BLaER1 (cell line): ENCODE results near the gene C10orf53.

Source experiments
- H3K27ac ChIP-seq: shearing (Covaris generic); formaldehyde crosslinking; 2 replicates; pipeline ENCODE4 v1.8.1; 2022
- H3K27me3 ChIP-seq: shearing (Covaris generic); formaldehyde crosslinking; 2 replicates; pipeline ENCODE4 v1.8.1; 2022
- H3K36me3 ChIP-seq: shearing (Covaris generic); formaldehyde crosslinking; 2 replicates; pipeline ENCODE4 v1.8.1; 2022
- H3K4me1 ChIP-seq: shearing (Covaris generic); formaldehyde crosslinking; 2 replicates; pipeline ENCODE4 v1.8.1; 2022
- H3K4me2 ChIP-seq: shearing (Covaris generic); formaldehyde crosslinking; 2 replicates; pipeline ENCODE4 v1.8.1; 2022
- H3K4me3 ChIP-seq: shearing (Covaris generic); formaldehyde crosslinking; 2 replicates; pipeline ENCODE4 v1.8.1; 2022
- H3K9ac ChIP-seq: shearing (Covaris generic); formaldehyde crosslinking; 2 replicates; pipeline ENCODE4 v1.8.1; 2022
- H3K9me3 ChIP-seq: shearing (Covaris generic); formaldehyde crosslinking; 2 replicates; pipeline ENCODE4 v1.8.1; 2022
- H4K20me1 ChIP-seq: shearing (Covaris generic); formaldehyde crosslinking; 2 replicates; pipeline ENCODE4 v1.8.1; 2022
- Cebpa-rat ChIP-seq: shearing (Covaris generic); IDR thresholded peaks from 2 replicates; pipeline ENCODE4 v1.8.1; 2022

The C10orf53 gene

GRCh38 chr10:49742683-49743463 lies 63.4 kb downstream of the C10orf53 start:
- peaks cover 8% of the 10 kb centered on the region for H3K4me1 ChIP-seq
- no peak overlapping the region for H3K27ac ChIP-seq
- no peak overlapping the region for H3K4me2 ChIP-seq
- no peak overlapping the region for H3K4me3 ChIP-seq
- no peak for TF ChIP-seq Cebpa-rat
- H3K9ac ChIP-seq = no peak overlapping the region
- H4K20me1 ChIP-seq = no peaks in the 10 kb centered on the region
- no peaks in the 10 kb centered on the region for H3K27me3 ChIP-seq
- H3K36me3 ChIP-seq = no peaks in the 10 kb centered on the region
- no peaks in the 10 kb centered on the region for H3K9me3 ChIP-seq

- Histone ChIP-seq H3K9me3 (no peaks in the 10 kb centered on the region), H3K27me3 (no peaks in the 10 kb centered on the region), H3K4me1 (peaks cover 8% of the 10 kb centered on the region), H4K20me1 (no peaks in the 10 kb centered on the region), H3K4me3 (no peak overlapping the region), H3K27ac (no peak overlapping the region; the same call in 1 of the 2 replicates), H3K4me2 (no peak overlapping the region), H3K9ac (no peak overlapping the region), H3K36me3 (no peaks in the 10 kb centered on the region)
- TF ChIP-seq Cebpa-rat = no peak
Measured at GRCh38 chr10:49743464-49744075, 64.1 kb downstream of the C10orf53 start.

GRCh38 chr10:49744091-49744685 lies 64.7 kb downstream of the C10orf53 start:
- H3K27ac ChIP-seq = no peak overlapping the region; the same call in 1 of the 2 replicates
- no peaks in the 10 kb centered on the region for H3K36me3 ChIP-seq
- H3K4me3 ChIP-seq = no peak overlapping the region
- H3K9ac ChIP-seq = no peak overlapping the region
- no peaks in the 10 kb centered on the region for H3K27me3 ChIP-seq
- no peaks in the 10 kb centered on the region for H4K20me1 ChIP-seq
- no peak for TF ChIP-seq Cebpa-rat
- H3K4me2 ChIP-seq = no peak overlapping the region
- H3K4me1 ChIP-seq = peaks cover 8% of the 10 kb centered on the region
- H3K9me3 ChIP-seq = no peaks in the 10 kb centered on the region

- H3K27me3 ChIP-seq = no peaks in the 10 kb centered on the region
- H3K4me1 ChIP-seq = peaks cover 8% of the 10 kb centered on the region
- no peak for TF ChIP-seq Cebpa-rat
Measured at GRCh38 chr10:49744924-49745605, 65.6 kb downstream of the C10orf53 start.

GRCh38 chr10:49745756-49746155 lies 66.3 kb downstream of the C10orf53 start:
- Histone ChIP-seq H3K36me3 (no peaks in the 10 kb centered on the region), H4K20me1 (no peaks in the 10 kb centered on the region), H3K4me1 (peaks cover 8% of the 10 kb centered on the region), H3K27me3 (no peaks in the 10 kb centered on the region), H3K4me2 (no peak overlapping the region), H3K27ac (no peak overlapping the region), H3K9me3 (no peaks in the 10 kb centered on the region), H3K9ac (no peak overlapping the region), H3K4me3 (no peak overlapping the region)
- TF ChIP-seq Cebpa-rat = no peak

More at GRCh38 chr10:49744924-49745605, 65.6 kb downstream of the C10orf53 start:
- no peaks in the 10 kb centered on the region for H4K20me1 ChIP-seq
- no peaks in the 10 kb centered on the region for H3K36me3 ChIP-seq
- no peak overlapping the region for H3K4me2 ChIP-seq
- H3K4me3 ChIP-seq = no peak overlapping the region
- H3K27ac ChIP-seq = no peak overlapping the region
- H3K9ac ChIP-seq = no peak overlapping the region
- H3K9me3 ChIP-seq = no peaks in the 10 kb centered on the region

- H3K9ac ChIP-seq = no peak overlapping the region
- H3K27me3 ChIP-seq = no peaks in the 10 kb centered on the region
- no peaks in the 10 kb centered on the region for H3K9me3 ChIP-seq
- no peaks in the 10 kb centered on the region for H3K36me3 ChIP-seq
- H3K4me3 ChIP-seq = no peak overlapping the region
- no peak for TF ChIP-seq Cebpa-rat
- no peak overlapping the region for H3K4me2 ChIP-seq
- H3K4me1 ChIP-seq = peaks cover 8% of the 10 kb centered on the region
- H4K20me1 ChIP-seq = no peaks in the 10 kb centered on the region
- no peak overlapping the region for H3K27ac ChIP-seq
Measured at GRCh38 chr10:49746626-49747302, 67.3 kb downstream of the C10orf53 start.
